Measurements from ENCODE around the gene ENPP7.
A peak's percentile ranks its signal among the peaks of the same experiment; 100 is the strongest.

Gene ENPP7

DNA sequence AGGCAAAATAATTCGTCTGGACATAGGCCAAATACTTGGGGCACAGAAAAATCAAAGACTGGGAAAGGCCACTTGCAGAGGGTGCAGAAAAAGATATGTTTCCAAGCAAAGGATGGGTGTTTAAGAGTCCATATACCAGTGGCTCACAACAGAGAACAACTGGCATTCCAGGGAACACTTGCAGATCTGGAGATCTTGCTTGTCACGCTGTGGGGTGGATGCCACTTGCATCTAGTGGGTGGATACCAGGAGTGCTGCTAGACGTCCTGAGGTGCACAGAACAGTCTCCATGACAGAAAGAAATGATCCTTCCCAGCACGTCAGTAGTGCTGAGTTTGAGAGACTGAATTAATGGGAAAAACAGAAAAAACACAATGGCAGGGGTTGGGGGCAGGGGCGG lies 57.7 kb downstream of the ENPP7 start:
- TF ChIP-seq SUZ12 (IDR thresholded peaks at IDR 0.05; ENCODE audit: extremely low read depth, insufficient read depth, insufficient read length) = no peak
- no peak for TF ChIP-seq YY1 (IDR thresholded peaks at IDR 0.05; ENCODE audit: insufficient read depth, insufficient read length)
- TF ChIP-seq ZNF274 (IDR thresholded peaks at IDR 0.05; ENCODE audit: low read depth, low read length) = no peak
- no peak for DNase-seq (ENCODE audit: low read depth, low spot score)
- peaks cover 39% of the 10 kb centered on the region for H3K27me3 ChIP-seq (ENCODE audit: insufficient read depth, insufficient read length)
- peaks cover 30% of the 10 kb centered on the region for H3K36me3 ChIP-seq (ENCODE audit: insufficient read depth, insufficient read length, low read length)
- peaks cover 27% of the 10 kb centered on the region for H3K4me1 ChIP-seq (ENCODE audit: insufficient read depth, insufficient read length)
- no peak overlapping the region for H3K4me3 ChIP-seq (ENCODE audit: insufficient read length, low read depth)
- no peaks in the 10 kb centered on the region for H3K9me3 ChIP-seq (ENCODE audit: insufficient read depth, low read length)
- H3K9ac ChIP-seq (ENCODE audit: insufficient read length, low read depth) = no peak overlapping the region

DNA sequence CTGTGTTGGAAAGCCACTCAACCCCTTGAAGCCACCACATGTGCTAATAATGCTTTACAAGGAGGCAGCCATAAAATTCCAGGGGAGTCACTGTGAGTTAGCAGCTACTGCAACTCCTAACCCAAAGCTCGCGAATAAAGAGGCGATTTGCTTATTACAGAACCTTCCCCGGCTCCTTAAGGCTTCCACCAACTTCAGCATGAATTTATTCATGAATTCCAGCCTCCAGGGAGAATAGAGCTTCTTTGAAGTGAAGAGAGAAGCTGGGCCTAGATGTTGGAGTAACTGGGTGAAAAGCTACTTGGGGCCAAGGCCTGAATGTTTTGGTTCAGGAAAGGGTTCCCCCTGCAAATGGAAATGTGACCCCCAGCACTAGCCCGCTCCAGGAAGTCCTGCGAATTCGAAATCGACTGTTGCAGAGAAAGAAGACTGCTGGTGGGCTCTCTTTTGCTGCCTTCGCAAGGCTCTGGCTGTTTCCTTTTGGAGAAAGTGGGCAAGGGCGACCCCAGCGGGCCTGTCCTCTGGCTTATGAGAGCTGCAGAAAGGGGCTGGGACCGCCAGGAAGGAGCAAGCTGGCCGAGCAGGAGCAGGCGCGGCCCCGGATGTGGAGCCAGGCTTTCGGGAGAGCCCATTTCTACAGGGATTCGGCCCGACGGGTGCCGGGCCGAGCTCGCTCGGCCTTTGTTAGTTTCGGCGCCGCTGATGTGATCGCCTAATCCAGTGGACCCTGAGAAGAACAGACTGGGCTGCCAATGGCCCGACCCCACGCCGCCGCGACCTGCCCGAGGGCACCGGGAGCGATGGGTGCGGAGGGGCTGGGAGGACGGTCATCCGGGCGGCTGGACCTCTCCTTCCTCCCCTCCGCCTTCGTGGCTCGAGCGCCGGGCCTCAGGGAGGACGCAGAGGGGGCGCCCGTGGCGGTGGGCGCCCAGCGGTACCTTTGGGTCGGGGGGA lies 58.5 kb downstream of the ENPP7 start:
- Histone ChIP-seq H3K4me1 (ENCODE audit: insufficient read depth, insufficient read length) (peaks cover 27% of the 10 kb centered on the region), H3K9ac (ENCODE audit: insufficient read length, low read depth) (peak overlapping the region; percentile 78), H3K4me3 (ENCODE audit: insufficient read length, low read depth) (peak overlapping the region; percentile 55), H3K9me3 (ENCODE audit: insufficient read depth, low read length) (no peaks in the 10 kb centered on the region), H3K36me3 (ENCODE audit: insufficient read depth, insufficient read length, low read length) (peaks cover 22% of the 10 kb centered on the region), H3K27me3 (ENCODE audit: insufficient read depth, insufficient read length) (peaks cover 47% of the 10 kb centered on the region)
- TF ChIP-seq SUZ12 (IDR thresholded peaks at IDR 0.05; ENCODE audit: extremely low read depth, insufficient read depth, insufficient read length) (no peak), ZNF274 (IDR thresholded peaks at IDR 0.05; ENCODE audit: low read depth, low read length) (no peak), YY1 (IDR thresholded peaks at IDR 0.05; ENCODE audit: insufficient read depth, insufficient read length) (no peak)
- DNase-seq (ENCODE audit: low read depth, low spot score) = no peak

DNA sequence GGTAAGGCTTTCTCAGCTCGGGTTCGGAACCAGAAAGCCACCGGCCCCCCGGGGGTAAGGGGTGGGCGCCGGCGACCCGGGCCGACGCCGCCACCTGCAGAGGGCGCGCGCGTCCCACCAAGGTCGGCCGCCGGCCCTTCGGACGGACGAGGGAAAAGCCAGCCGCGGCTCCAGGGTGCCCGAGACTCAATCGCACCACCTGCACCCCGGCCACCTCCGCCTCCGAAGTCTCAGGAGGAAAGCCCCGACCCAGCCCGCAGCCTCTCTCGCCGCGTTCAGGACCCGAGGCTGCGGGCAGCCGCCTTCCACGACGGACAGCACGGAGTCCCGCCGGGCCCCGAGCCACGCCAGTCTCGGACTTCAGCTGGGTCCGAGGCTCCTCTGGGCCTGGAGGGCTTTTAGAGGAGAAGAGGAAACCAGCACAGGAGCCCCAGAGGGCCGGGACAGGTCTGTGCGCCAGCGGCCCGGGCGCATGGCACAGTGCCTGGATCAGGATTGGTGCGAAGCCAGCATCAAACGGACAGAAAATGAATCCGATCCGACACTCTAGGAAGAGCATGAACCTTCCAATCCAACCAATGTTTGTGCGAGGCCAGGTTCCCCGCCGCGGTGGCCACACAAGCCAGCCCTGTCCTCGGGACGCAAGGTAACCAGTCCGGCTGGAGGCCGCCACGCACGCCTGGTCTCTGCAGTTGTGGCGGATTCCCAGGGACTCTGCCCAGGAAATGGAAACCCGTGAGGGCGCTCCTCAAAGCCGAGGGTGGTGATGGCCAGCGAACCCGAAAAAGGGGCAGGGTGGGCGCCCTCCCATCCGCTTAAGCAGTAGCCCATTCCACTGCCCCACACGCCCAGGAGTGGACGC lies 59.4 kb downstream of the ENPP7 start:
- Histone ChIP-seq H3K27me3 (ENCODE audit: insufficient read depth, insufficient read length) (peaks cover 56% of the 10 kb centered on the region), H3K36me3 (ENCODE audit: insufficient read depth, insufficient read length, low read length) (peaks cover 22% of the 10 kb centered on the region), H3K9me3 (ENCODE audit: insufficient read depth, low read length) (no peaks in the 10 kb centered on the region), H3K4me3 (ENCODE audit: insufficient read length, low read depth) (peak overlapping the region; percentile 55), H3K9ac (ENCODE audit: insufficient read length, low read depth) (peak overlapping the region; percentile 78), H3K4me1 (ENCODE audit: insufficient read depth, insufficient read length) (peaks cover 26% of the 10 kb centered on the region)
- DNase-seq (ENCODE audit: low read depth, low spot score) = no peak
- no peak for TF ChIP-seq ZNF274 (IDR thresholded peaks at IDR 0.05; ENCODE audit: low read depth, low read length)
- no peak for TF ChIP-seq SUZ12 (IDR thresholded peaks at IDR 0.05; ENCODE audit: extremely low read depth, insufficient read depth, insufficient read length)
- no peak for TF ChIP-seq YY1 (IDR thresholded peaks at IDR 0.05; ENCODE audit: insufficient read depth, insufficient read length)

DNA sequence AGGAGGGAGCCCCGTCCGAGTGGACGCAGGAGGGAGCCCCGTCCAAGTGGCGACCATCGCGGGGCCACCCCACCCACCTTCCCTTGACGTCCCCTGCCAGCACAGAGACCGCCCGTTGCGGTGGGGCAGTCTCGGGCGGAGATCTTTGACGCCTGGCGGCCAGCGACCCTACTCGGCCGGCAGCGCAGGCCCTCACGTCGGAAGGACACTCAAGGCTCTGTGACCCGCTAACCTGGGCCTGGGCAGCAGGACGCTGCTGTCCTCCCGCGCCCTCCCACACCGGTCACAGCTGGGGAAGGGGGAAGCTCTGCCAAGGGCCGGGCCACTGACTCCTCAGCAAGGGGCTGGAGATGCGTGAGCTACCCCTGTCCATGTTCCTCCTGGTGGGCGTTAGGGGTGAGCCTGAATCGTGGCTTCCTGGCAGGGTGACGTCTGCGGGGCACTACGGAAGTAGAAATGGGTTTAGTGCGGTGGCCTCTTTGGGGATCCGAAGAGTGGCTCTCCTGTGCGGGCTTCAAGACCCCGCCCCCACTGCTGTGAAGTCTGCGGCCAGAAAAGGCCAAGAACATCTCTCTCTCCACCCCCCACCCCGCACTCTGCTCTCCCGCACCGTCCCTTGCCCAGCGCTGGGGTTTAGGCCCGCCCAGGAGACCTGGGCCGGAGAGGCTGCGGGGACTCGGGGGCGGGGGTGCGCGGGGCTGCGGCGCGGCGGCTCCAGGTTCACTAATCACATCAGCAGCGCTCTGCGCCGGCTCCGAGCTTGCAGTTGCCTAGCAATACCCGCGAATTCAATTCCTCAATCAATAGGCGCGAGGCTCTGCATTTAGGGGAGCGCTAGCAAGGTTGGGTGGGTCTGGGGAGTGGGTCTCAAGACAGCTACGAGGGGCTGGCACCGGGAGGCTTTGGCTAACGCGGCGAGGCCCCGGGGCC lies 60.3 kb downstream of the ENPP7 start:
- DNase-seq (ENCODE audit: low read depth, low spot score) = no peak
- Histone ChIP-seq H3K9ac (ENCODE audit: insufficient read length, low read depth) (no peak overlapping the region), H3K9me3 (ENCODE audit: insufficient read depth, low read length) (no peaks in the 10 kb centered on the region), H3K27me3 (ENCODE audit: insufficient read depth, insufficient read length) (peaks cover 65% of the 10 kb centered on the region), H3K4me3 (ENCODE audit: insufficient read length, low read depth) (no peak overlapping the region), H3K4me1 (ENCODE audit: insufficient read depth, insufficient read length) (peaks cover 26% of the 10 kb centered on the region), H3K36me3 (ENCODE audit: insufficient read depth, insufficient read length, low read length) (peaks cover 21% of the 10 kb centered on the region)
- no peak for TF ChIP-seq SUZ12 (IDR thresholded peaks at IDR 0.05; ENCODE audit: extremely low read depth, insufficient read depth, insufficient read length)
- no peak for TF ChIP-seq YY1 (IDR thresholded peaks at IDR 0.05; ENCODE audit: insufficient read depth, insufficient read length)
- TF ChIP-seq ZNF274 (IDR thresholded peaks at IDR 0.05; ENCODE audit: low read depth, low read length) = no peak

DNA sequence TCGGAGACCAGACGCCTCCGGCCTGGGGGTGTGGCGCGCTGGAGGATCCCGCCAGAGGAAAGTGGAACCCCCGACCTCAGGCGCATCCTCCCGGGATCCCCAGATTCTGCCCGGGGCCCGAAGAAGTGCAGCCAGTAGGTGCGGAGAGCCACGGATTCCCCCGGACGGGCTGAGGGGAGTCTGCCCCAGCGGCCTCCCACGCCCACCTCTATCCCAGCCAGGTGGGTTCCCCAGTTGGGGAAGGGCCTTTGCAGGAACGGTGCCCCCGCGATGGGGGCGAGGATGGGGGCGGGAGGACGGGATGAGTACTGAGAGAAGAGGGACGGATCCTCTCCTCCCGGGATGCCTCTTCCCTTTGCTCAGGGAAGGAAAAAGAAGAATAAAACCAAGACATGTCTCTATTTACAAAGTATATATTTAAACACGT lies 61.0 kb downstream of the ENPP7 start:
- no peak for DNase-seq (ENCODE audit: low read depth, low spot score)
- Histone ChIP-seq H3K36me3 (ENCODE audit: insufficient read depth, insufficient read length, low read length) (peaks cover 18% of the 10 kb centered on the region), H3K9ac (ENCODE audit: insufficient read length, low read depth) (no peak overlapping the region), H3K4me1 (ENCODE audit: insufficient read depth, insufficient read length) (peaks cover 20% of the 10 kb centered on the region), H3K9me3 (ENCODE audit: insufficient read depth, low read length) (no peaks in the 10 kb centered on the region), H3K27me3 (ENCODE audit: insufficient read depth, insufficient read length) (peaks cover 70% of the 10 kb centered on the region), H3K4me3 (ENCODE audit: insufficient read length, low read depth) (no peak overlapping the region)
- TF ChIP-seq ZNF274 (IDR thresholded peaks at IDR 0.05; ENCODE audit: low read depth, low read length) (no peak), SUZ12 (IDR thresholded peaks at IDR 0.05; ENCODE audit: extremely low read depth, insufficient read depth, insufficient read length) (peak; percentile 19)
